B cell (primary cell): Measurements from ENCODE around the gene OR2C3. TPM values are rescaled to one million over a fixed set of nuclear protein-coding genes. Genes with fewer than 3 reads are reported as not detected.

Experiments used
- ATAC-seq: fragments of 200-7000 bp; cut with Tn5 transposase; one replicate; pipeline ENCODE4 v1.10.0; 2021; ENCODE audit warnings: low read depth, mild to moderate bottlenecking, moderate number of reproducible peaks, moderate library complexity
- CTCF ChIA-PET: fragments of 350-600 bp; sonication (Branson Sonifier 250); formaldehyde crosslinking; loops from one replicate; lab custom pipeline; 2021; ENCODE audit warnings: antibody characterized with exemption, inconsistent platforms; lab: Charles Lee
- POLR2A ChIA-PET: fragments of 350-600 bp; sonication (Branson Sonifier 250); formaldehyde crosslinking; loops from one replicate; lab custom pipeline; 2021; ENCODE audit warnings: antibody characterized with exemption; lab: Charles Lee
- DNase-seq: peaks from one replicate; pipeline ENCODE4 v3.0.0; 2013
- H2AFZ ChIP-seq: 2 replicates; pipeline ENCODE4 v1.6.1; 2012; ENCODE audit warnings: mild to moderate bottlenecking, low read depth, low read length; ENCODE audit not compliant: insufficient read depth, poor library complexity, severe bottlenecking
- H3K27ac ChIP-seq, 2 donors: 1 replicate in 1 of 2; 2 replicates in 1 of 2; pipeline ENCODE4 v1.5.1; 2012 to 2013; ENCODE audit warnings: low read length in 2 of 2, mild to moderate bottlenecking in 2 of 2, moderate library complexity in 1 of 2
- H3K27me3 ChIP-seq, 4 experiments: fragments of 200-600 bp in 1 of 4; sonication (generic) in 1 of 4; replicated peaks in 1 of 4; 1 replicate in 2 of 4; 2 replicates in 2 of 4; pipeline versions ENCODE4 v1.6.1 to v1.7.0; 2013 to 2016; ENCODE audit warnings: low read length in 3 of 4, mild to moderate bottlenecking in 2 of 4, mixed read lengths in 1 of 4, moderate library complexity in 1 of 4; ENCODE audit not compliant: insufficient read depth in 4 of 4, control insufficient read depth in 3 of 4; ENCODE audit errors: control extremely low read depth in 1 of 4
- H3K36me3 ChIP-seq, 2 experiments: replicated peaks in 1 of 2; 1 replicate in 1 of 2; 2 replicates in 1 of 2; pipeline versions ENCODE4 v1.6.1 to v1.7.1; 2013; ENCODE audit warnings: low read length in 1 of 2; ENCODE audit not compliant: insufficient read depth in 2 of 2, control insufficient read depth in 1 of 2; ENCODE audit errors: control extremely low read depth in 1 of 2, extremely low read depth in 1 of 2
- H3K4me1 ChIP-seq, 2 donors: fragments of 200-600 bp in 1 of 2; sonication (generic) in 1 of 2; 1 replicate in 1 of 2; 2 replicates in 1 of 2; pipeline versions ENCODE4 v1.5.1 to v1.6.1; 2013 to 2017; ENCODE audit warnings: low read length in 2 of 2; ENCODE audit not compliant: control insufficient read depth in 2 of 2, insufficient read depth in 2 of 2
- H3K4me2 ChIP-seq: replicated peaks from 2 replicates; pipeline ENCODE3; 2012; ENCODE audit warnings: mild to moderate bottlenecking, low read depth, low read length; ENCODE audit not compliant: poor library complexity, severe bottlenecking
- H3K4me3 ChIP-seq, 5 experiments: fragments of 200-600 bp in 1 of 5; sonication (generic) in 1 of 5; 1 replicate in 3 of 5; 2 replicates in 2 of 5; pipeline versions ENCODE4 v1.5.1 to v1.7.0; 2011 to 2016; ENCODE audit warnings: low read length in 4 of 5, mild to moderate bottlenecking in 4 of 5, low read depth in 2 of 5, control low read depth in 1 of 5, moderate library complexity in 1 of 5; ENCODE audit not compliant: insufficient read depth in 1 of 5; ENCODE audit errors: control extremely low read depth in 1 of 5, extremely low read depth in 1 of 5
- H3K79me2 ChIP-seq: fragments of 200-600 bp; sonication (generic); one replicate; pipeline ENCODE4 v1.6.0; 2016; ENCODE audit warnings: low read length; ENCODE audit not compliant: control insufficient read depth, insufficient read depth
- H3K9ac ChIP-seq: fragments of 200-600 bp; sonication (generic); 2 replicates; pipeline ENCODE4 v1.6.1; 2017; ENCODE audit warnings: mild to moderate bottlenecking, low read length, moderate library complexity
- H3K9me3 ChIP-seq, 3 donors: one replicate each; pipeline versions ENCODE4 v1.6.1 to v1.7.1; 2013; ENCODE audit warnings: low read length in 2 of 3; ENCODE audit not compliant: control insufficient read depth in 2 of 3, insufficient read depth in 1 of 3; ENCODE audit errors: control extremely low read depth in 1 of 3
- H4K20me1 ChIP-seq: 2 replicates; pipeline ENCODE4 v1.6.0; 2012; ENCODE audit warnings: mild to moderate bottlenecking, low read length; ENCODE audit not compliant: insufficient read depth, control insufficient read depth, poor library complexity, severe bottlenecking
- H3K27ac Mint-ChIP-seq: one replicate; pipeline ENCODE4 v1.8.0; 2021; ENCODE audit warnings: mixed read lengths
- H3K27me3 Mint-ChIP-seq: one replicate; pipeline ENCODE4 v1.8.0; 2021; ENCODE audit warnings: mixed read lengths
- H3K4me1 Mint-ChIP-seq: one replicate; pipeline ENCODE4 v1.8.0; 2021; ENCODE audit warnings: mixed read lengths
- H3K4me3 Mint-ChIP-seq: one replicate; pipeline ENCODE4 v1.8.0; 2021; ENCODE audit warnings: mixed read lengths
- H3K9me3 Mint-ChIP-seq: one replicate; pipeline ENCODE4 v1.8.0; 2022; ENCODE audit warnings: mixed read lengths; ENCODE audit not compliant: insufficient read depth
- CTCF ChIP-seq: fragments of 200-600 bp; IDR thresholded peaks from one replicate; pipeline ENCODE4 v1.8.0; 2022; ENCODE audit warnings: antibody characterized with exemption, mild to moderate bottlenecking
- EZH2 ChIP-seq: IDR thresholded peaks from 2 replicates; pipeline ENCODE4 v1.6.1; 2012; ENCODE audit warnings: borderline replicate concordance, low read depth, mild to moderate bottlenecking, moderate library complexity, low read length; ENCODE audit not compliant: insufficient read depth, poor library complexity, severe bottlenecking
- WGBS: methylation state at CpG from one replicate; pipeline ENCODE4 v1.1.5; 2013; ENCODE audit warnings: missing lambda C conversion rate; ENCODE audit not compliant: insufficient coverage; 5-methylcytosine and 5-hydroxymethylcytosine counted together
- intact Hi-C: fragments of 100-400 bp; cut with micrococcal nuclease; formaldehyde crosslinking; loops from one replicate; pipeline ENCODE4 v1.10.0; 2022
- polyA plus RNA-seq: library from polyadenylated mRNA; depleted of rRNA; stranded (reverse); fragments of >200 nt; gene quantifications from 2 replicates; pipeline ENCODE4 v1.2.3, GENCODE V29; 2012
- total RNA-seq, 2 donors: library from RNA; stranded (reverse); fragments of 120-200 nt in 1 of 2; gene quantifications; 1 replicate in 1 of 2; 2 replicates in 1 of 2; pipeline versions ENCODE4 v1.2.3 to v1.2.4, GENCODE V29; 2013 to 2022

The OR2C3 gene
- total and polyA plus RNA-seq, 2 donors (not counting 1 experiment from before 2014, with no cell fraction given) = not detected

- no peaks in the 10 kb centered on the region for H4K20me1 ChIP-seq
These were observed 43.1 kb downstream of the OR2C3 start for GRCh38 chr1:247493106-247493505.

GRCh38 chr1:247491328-247491727 is 44.9 kb downstream of the OR2C3 start:
- Histone ChIP-seq H3K27me3 (peaks cover 0 to 5% (median 0%) of the 10 kb centered on the region in 4 experiments), H4K20me1 (no peaks in the 10 kb centered on the region), H3K9me3 (no peaks in the 10 kb centered on the region), H3K79me2 (no peaks in the 10 kb centered on the region), H3K4me3 (no peak overlapping the region), H3K4me2 (no peak overlapping the region), H2AFZ (no peak overlapping the region), H3K9ac (no peak overlapping the region), H3K27ac (no peak overlapping the region), H3K36me3 (no peaks in the 10 kb centered on the region), H3K4me1 (no peaks in the 10 kb centered on the region)
- ChIA-PET POLR2A (no interaction called here), CTCF (interaction anchor here (9.0 to 10.4 kb wide), 2 partner anchors 102 to 117 kb away, joined by 235 to 238 read pairs; no protein-coding TSS in a partner anchor)
- H3K4me3 Mint-ChIP-seq = no peak overlapping the region
- intact Hi-C loops = no loop called here
- TF ChIP-seq EZH2 (no peak), CTCF (no peak)
- WGBS = 74% methylated on average over 12 of the region's 12 CpGs
- no peak for DNase-seq
- no peaks in the 10 kb centered on the region for H3K4me1 Mint-ChIP-seq
- peaks cover 23% of the 10 kb centered on the region for H3K27me3 Mint-ChIP-seq
- H3K27ac Mint-ChIP-seq = no peak overlapping the region
- no peak for ATAC-seq
- H3K9me3 Mint-ChIP-seq = no peaks in the 10 kb centered on the region

More at GRCh38 chr1:247493106-247493505, 43.1 kb downstream of the OR2C3 start:
- H3K27me3 ChIP-seq = peaks cover 0 to 5% (median 0%) of the 10 kb centered on the region in 4 experiments
- H3K4me3 Mint-ChIP-seq = no peak overlapping the region
- no peak overlapping the region for H3K4me3 ChIP-seq
- H3K4me1 ChIP-seq = no peaks in the 10 kb centered on the region
- H3K27me3 Mint-ChIP-seq = peaks cover 23% of the 10 kb centered on the region
- no peaks in the 10 kb centered on the region for H3K9me3 ChIP-seq
- H3K9me3 Mint-ChIP-seq = no peaks in the 10 kb centered on the region
- TF ChIP-seq EZH2 = no peak
- TF ChIP-seq CTCF = no peak
- no peak overlapping the region for H3K4me2 ChIP-seq
- intact Hi-C loops = no loop called here
- ATAC-seq = no peak
- CTCF ChIA-PET = interaction anchor here (1.1 to 10.4 kb wide), 3 partner anchors 9 to 120 kb away, joined by 3 to 238 read pairs (median 4); no protein-coding TSS in a partner anchor
- no peaks in the 10 kb centered on the region for H3K79me2 ChIP-seq
- no peak overlapping the region for H2AFZ ChIP-seq
- no peak for DNase-seq
- no peaks in the 10 kb centered on the region for H3K4me1 Mint-ChIP-seq
- H3K27ac ChIP-seq = no peak overlapping the region
- H3K27ac Mint-ChIP-seq = no peak overlapping the region
- no peaks in the 10 kb centered on the region for H3K36me3 ChIP-seq
- no peak overlapping the region for H3K9ac ChIP-seq
- no CpG with 5 or more reads among the region's 1 CpG for WGBS
- POLR2A ChIA-PET = no interaction called here
